OCI-LY1 (cell line): ENCODE measurements around the gene SPATS2L.

Source experiments
- EZH2 ChIP-seq: fragments of 200-600 bp; sonication (generic), shearing (Covaris generic); IDR thresholded peaks from 2 replicates; pipeline ENCODE4 v1.8.0; 2017; ENCODE audit warnings: borderline replicate concordance, mixed run types, mild to moderate bottlenecking, antibody characterized with exemption, low read length, moderate library complexity, mixed read lengths
- TF ChIP-seq, protein P1 (sequence below): fragments of 200-600 bp; sonication (generic), shearing (Covaris generic); IDR thresholded peaks from 2 replicates; pipeline ENCODE4 v1.5.1; 2017; ENCODE audit warnings: mild to moderate bottlenecking, antibody characterized with exemption, low read length, moderate library complexity, mixed read lengths

DNA sequence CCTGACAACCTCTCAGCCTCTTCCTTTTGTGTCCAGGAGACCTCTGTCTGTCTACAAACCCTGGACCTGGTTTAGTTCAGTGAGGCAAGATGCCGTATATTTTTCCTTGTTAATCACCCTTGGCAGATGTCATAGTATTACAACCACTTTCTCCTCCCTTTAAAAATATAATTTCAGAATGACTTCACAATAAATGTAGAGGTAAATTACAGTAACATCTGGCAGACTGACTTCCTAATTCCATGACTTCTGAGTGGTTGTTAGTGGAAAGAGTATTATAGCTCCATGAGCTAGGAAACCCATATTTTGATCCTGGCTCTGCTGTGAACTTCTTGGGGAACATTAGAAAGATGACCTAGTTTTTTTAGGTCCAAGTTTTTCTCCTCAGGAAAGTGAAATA is 39.5 kb downstream of the SPATS2L start:
- TF ChIP-seq, protein P1, sequence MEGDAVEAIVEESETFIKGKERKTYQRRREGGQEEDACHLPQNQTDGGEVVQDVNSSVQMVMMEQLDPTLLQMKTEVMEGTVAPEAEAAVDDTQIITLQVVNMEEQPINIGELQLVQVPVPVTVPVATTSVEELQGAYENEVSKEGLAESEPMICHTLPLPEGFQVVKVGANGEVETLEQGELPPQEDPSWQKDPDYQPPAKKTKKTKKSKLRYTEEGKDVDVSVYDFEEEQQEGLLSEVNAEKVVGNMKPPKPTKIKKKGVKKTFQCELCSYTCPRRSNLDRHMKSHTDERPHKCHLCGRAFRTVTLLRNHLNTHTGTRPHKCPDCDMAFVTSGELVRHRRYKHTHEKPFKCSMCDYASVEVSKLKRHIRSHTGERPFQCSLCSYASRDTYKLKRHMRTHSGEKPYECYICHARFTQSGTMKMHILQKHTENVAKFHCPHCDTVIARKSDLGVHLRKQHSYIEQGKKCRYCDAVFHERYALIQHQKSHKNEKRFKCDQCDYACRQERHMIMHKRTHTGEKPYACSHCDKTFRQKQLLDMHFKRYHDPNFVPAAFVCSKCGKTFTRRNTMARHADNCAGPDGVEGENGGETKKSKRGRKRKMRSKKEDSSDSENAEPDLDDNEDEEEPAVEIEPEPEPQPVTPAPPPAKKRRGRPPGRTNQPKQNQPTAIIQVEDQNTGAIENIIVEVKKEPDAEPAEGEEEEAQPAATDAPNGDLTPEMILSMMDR, result no peak
- TF ChIP-seq EZH2, result no peak
